Panc1 (cell line): ENCODE data around the gene CCDC192.

Experiments used
- CTCF ChIP-seq: fragments of 450-650 bp; IDR thresholded peaks from 2 replicates; pipeline ENCODE4 v1.5.1; 2017; ENCODE audit warnings: mild to moderate bottlenecking
- POLR2AphosphoS5 ChIP-seq: IDR thresholded peaks from 2 replicates; pipeline ENCODE4 v1.6.1; 2012; ENCODE audit warnings: mild to moderate bottlenecking, low read depth, low read length, moderate library complexity
- REST ChIP-seq, 2 experiments: IDR thresholded peaks; 2 replicates each; pipeline ENCODE4 v1.6.1; 2011 to 2012; ENCODE audit warnings: low read depth in 2 of 2, control low read depth in 1 of 2, low read length in 1 of 2, mild to moderate bottlenecking in 1 of 2, moderate library complexity in 1 of 2; ENCODE audit not compliant: insufficient read depth in 1 of 2
- TCF7L2 ChIP-seq: IDR thresholded peaks from 2 replicates; pipeline ENCODE4 v1.6.1; 2011; ENCODE audit warnings: mild to moderate bottlenecking, low read depth, low read length, inconsistent platforms

- TF ChIP-seq CTCF (no peak), REST (IDR thresholded peaks at IDR 0.05; ENCODE audit: insufficient read depth in 1 of 2, low read depth in 2 of 2, low read length in 1 of 2) (no peak), POLR2AphosphoS5 (no peak), TCF7L2 (no peak)
Measured at GRCh38 chr5:127839072-127839471, 135.9 kb downstream of the CCDC192 start.
